HEK293 (cell line): ENCODE data around the gene HS3ST3A1.

ENCODE experiments used
- CTCF ChIA-PET: fragments of 350-600 bp; formaldehyde crosslinking; extraction: SDS; loops from one replicate; lab custom pipeline; 2021; ENCODE audit warnings: antibody characterized with exemption; lab: Yijun Ruan, JAX
- POLR2A ChIA-PET: fragments of 300-600 bp; formaldehyde crosslinking; extraction: SDS; loops from one replicate; lab custom pipeline; 2020; ENCODE audit warnings: antibody characterized with exemption, inconsistent platforms; lab: Yijun Ruan, JAX
- H3K27ac ChIP-seq: fragments of 200-500 bp; sonication (Bioruptor generic); 2 replicates; pipeline ENCODE4 v1.5.1; 2014; ENCODE audit warnings: low read depth, low read length, control low read depth, inconsistent platforms; ENCODE audit errors: extremely low read depth
- H3K36me3 ChIP-seq, 2 experiments: fragments of 200-500 bp in 1 of 2; sonication (Bioruptor generic) in 1 of 2; 1 replicate in 1 of 2; 2 replicates in 1 of 2; pipeline ENCODE4 v1.5.1; 2014 to 2017; ENCODE audit warnings: inconsistent platforms in 2 of 2, low read length in 2 of 2; ENCODE audit not compliant: control insufficient read depth in 2 of 2, insufficient read depth in 1 of 2
- H3K4me1 ChIP-seq: fragments of 200-500 bp; sonication (Bioruptor generic); 2 replicates; pipeline ENCODE4 v1.5.1; 2014; ENCODE audit warnings: mild to moderate bottlenecking, low read length, inconsistent platforms; ENCODE audit not compliant: control insufficient read depth, insufficient read depth
- H3K4me3 ChIP-seq: 2 replicates; pipeline ENCODE4 v1.5.1; 2011; ENCODE audit warnings: low read depth, mild to moderate bottlenecking, control low read depth, low read length, moderate library complexity
- H3K9me3 ChIP-seq: fragments of 200-500 bp; sonication (Bioruptor generic); 2 replicates; pipeline ENCODE4 v1.5.1; 2014; ENCODE audit warnings: low read depth, low read length, inconsistent platforms; ENCODE audit not compliant: control insufficient read depth, insufficient read depth
- HOXD13 ChIP-seq: sonication (generic); formaldehyde crosslinking; IDR thresholded peaks from 2 replicates; pipeline ENCODE4 v1.8.0; 2022; ENCODE audit warnings: missing genetic modification reagents, borderline replicate concordance
- KLF1 ChIP-seq: fragments of 450-650 bp; formaldehyde crosslinking; IDR thresholded peaks from 2 replicates; pipeline ENCODE4 v1.5.1; 2016; ENCODE audit warnings: missing biosample characterization, missing genetic modification characterization
- MEIS1 ChIP-seq: sonication (generic); formaldehyde crosslinking; IDR thresholded peaks from 2 replicates; pipeline ENCODE4 v1.8.1; 2022; ENCODE audit warnings: missing genetic modification reagents, mild to moderate bottlenecking, borderline replicate concordance
- PRDM1 ChIP-seq: fragments of 450-650 bp; formaldehyde crosslinking; IDR thresholded peaks from 2 replicates; pipeline ENCODE4; 2016; ENCODE audit warnings: missing biosample characterization, missing genetic modification characterization
- REPIN1 ChIP-seq: fragments of 450-650 bp; formaldehyde crosslinking; IDR thresholded peaks from 2 replicates; pipeline ENCODE4 v1.5.1; 2017; ENCODE audit warnings: missing biosample characterization, missing genetic modification characterization, low read depth
- SETDB1 ChIP-seq: IDR thresholded peaks from one replicate; pipeline ENCODE4 v1.6.1; 2017; ENCODE audit warnings: mild to moderate bottlenecking, low read length, moderate library complexity, mixed read lengths; ENCODE audit not compliant: insufficient read length
- YY1 ChIP-seq: fragments of 450-650 bp; formaldehyde crosslinking; IDR thresholded peaks from 2 replicates; pipeline ENCODE4 v1.5.1; 2018; ENCODE audit warnings: missing biosample characterization, missing genetic modification characterization
- YY2 ChIP-seq: fragments of 450-650 bp; formaldehyde crosslinking; IDR thresholded peaks from 2 replicates; pipeline ENCODE4 v1.5.1; 2016; ENCODE audit warnings: missing biosample characterization, missing genetic modification characterization
- ZFP69B ChIP-seq: fragments of 450-650 bp; formaldehyde crosslinking; IDR thresholded peaks from 2 replicates; pipeline ENCODE4 v1.5.1; 2016; ENCODE audit warnings: missing biosample characterization, missing genetic modification characterization
- ZNF16 ChIP-seq: fragments of 450-650 bp; formaldehyde crosslinking; IDR thresholded peaks from 2 replicates; pipeline ENCODE4 v1.5.1; 2016; ENCODE audit warnings: low read depth, missing biosample characterization, missing genetic modification characterization
- ZNF2 ChIP-seq: fragments of 450-650 bp; formaldehyde crosslinking; IDR thresholded peaks from 2 replicates; pipeline ENCODE4 v1.5.1; 2016; ENCODE audit warnings: missing biosample characterization, missing genetic modification characterization
- ZNF214 ChIP-seq: fragments of 450-650 bp; formaldehyde crosslinking; IDR thresholded peaks from 2 replicates; pipeline ENCODE4 v1.5.1; 2017; ENCODE audit warnings: missing biosample characterization, mild to moderate bottlenecking, missing genetic modification characterization, borderline replicate concordance
- ZNF302 ChIP-seq: fragments of 450-650 bp; formaldehyde crosslinking; IDR thresholded peaks from 2 replicates; pipeline ENCODE4 v1.5.1; 2016; ENCODE audit warnings: missing biosample characterization, missing genetic modification characterization, low read depth
- ZNF311 ChIP-seq: fragments of 450-650 bp; formaldehyde crosslinking; IDR thresholded peaks from 2 replicates; pipeline ENCODE4 v1.5.1; 2017; ENCODE audit warnings: missing biosample characterization, missing genetic modification characterization, borderline replicate concordance
- ZNF548 ChIP-seq: fragments of 450-650 bp; formaldehyde crosslinking; IDR thresholded peaks from 2 replicates; pipeline ENCODE4 v1.5.1; 2016; ENCODE audit warnings: missing biosample characterization, missing genetic modification characterization
- ZNF555 ChIP-seq: fragments of 450-650 bp; formaldehyde crosslinking; conservative IDR thresholded peaks from 2 replicates; pipeline ENCODE4 v1.5.1; 2017; ENCODE audit warnings: missing biosample characterization, mild to moderate bottlenecking, missing genetic modification characterization, inconsistent platforms
- ZNF558 ChIP-seq: fragments of 450-650 bp; formaldehyde crosslinking; IDR thresholded peaks from 2 replicates; pipeline ENCODE4 v1.5.1; 2016; ENCODE audit warnings: missing biosample characterization, missing genetic modification characterization
- ZNF571 ChIP-seq: fragments of 450-650 bp; formaldehyde crosslinking; IDR thresholded peaks from 2 replicates; pipeline ENCODE4 v1.5.0; 2017; ENCODE audit warnings: missing biosample characterization, missing genetic modification characterization
- ZNF654 ChIP-seq: fragments of 450-650 bp; formaldehyde crosslinking; IDR thresholded peaks from 2 replicates; pipeline ENCODE4 v1.5.1; 2016; ENCODE audit warnings: low read depth, missing biosample characterization, missing genetic modification characterization
- ZNF660 ChIP-seq: fragments of 450-650 bp; IDR thresholded peaks from 2 replicates; pipeline ENCODE4 v1.5.1; 2018; ENCODE audit warnings: missing biosample characterization, mild to moderate bottlenecking, missing genetic modification characterization
- ZNF768 ChIP-seq: fragments of 450-650 bp; formaldehyde crosslinking; IDR thresholded peaks from 2 replicates; pipeline ENCODE4 v1.5.1; 2018; ENCODE audit warnings: missing biosample characterization, mild to moderate bottlenecking, missing genetic modification characterization
- ZSCAN16 ChIP-seq: fragments of 450-650 bp; formaldehyde crosslinking; IDR thresholded peaks from 2 replicates; pipeline ENCODE4 v1.5.1; 2016; ENCODE audit warnings: missing biosample characterization, missing genetic modification characterization
- TF ChIP-seq, protein P1 (sequence below): fragments of 450-650 bp; formaldehyde crosslinking; IDR thresholded peaks from 2 replicates; pipeline ENCODE4 v1.5.1; 2017; ENCODE audit warnings: missing biosample characterization, missing genetic modification characterization
- TF ChIP-seq, protein P2 (sequence below): fragments of 450-650 bp; formaldehyde crosslinking; IDR thresholded peaks from 2 replicates; pipeline ENCODE4 v1.5.1; 2016; ENCODE audit warnings: missing biosample characterization, missing genetic modification characterization, low read depth

HS3ST3A1 gene

DNA sequence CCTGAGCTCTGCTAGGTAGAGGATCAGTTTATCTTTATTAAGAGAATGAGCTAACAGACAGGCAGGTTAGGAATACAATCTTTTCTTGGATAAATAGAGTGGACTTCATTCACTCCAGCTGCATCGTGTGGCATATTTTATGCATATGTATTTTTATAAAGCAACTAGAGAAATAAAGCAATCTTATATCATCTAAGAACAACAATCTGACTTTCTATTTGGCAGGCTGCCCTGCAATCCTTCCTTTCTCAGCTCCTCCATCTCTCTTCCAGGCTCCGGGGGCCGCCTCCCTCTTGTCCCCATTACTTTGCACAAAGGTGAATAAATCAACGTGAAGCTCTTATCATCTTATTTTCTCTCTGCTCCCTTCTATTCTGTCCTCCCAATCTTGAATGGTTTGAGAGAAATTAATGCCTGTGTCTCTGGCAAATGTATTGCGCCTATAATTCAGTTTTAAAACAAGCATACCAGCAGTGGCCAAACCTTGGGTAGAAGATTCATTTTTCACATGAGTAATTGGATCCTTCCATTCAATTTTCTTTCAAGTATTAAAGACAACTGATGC, 64.5 kb downstream of the HS3ST3A1 start:
- H3K27ac ChIP-seq = no peak overlapping the region
- H3K4me3 ChIP-seq = no peak overlapping the region
- TF ChIP-seq KLF1 (tag by site-specific recombination) (no peak), ZNF548 (tag by site-specific recombination) (no peak), ZNF558 (tag by site-specific recombination) (no peak), ZNF302 (no peak), ZNF311 (tag by site-specific recombination) (no peak), YY1 (no peak), ZNF654 (tag by site-specific recombination) (no peak), REPIN1 (tag by site-specific recombination) (no peak), ZNF2 (tag by site-specific recombination) (no peak), ZSCAN16 (tag by site-specific recombination) (no peak), MEIS1 (CRISPR knock-in tag) (no peak), PRDM1 (tag by site-specific recombination) (no peak)
- TF ChIP-seq, protein P1, sequence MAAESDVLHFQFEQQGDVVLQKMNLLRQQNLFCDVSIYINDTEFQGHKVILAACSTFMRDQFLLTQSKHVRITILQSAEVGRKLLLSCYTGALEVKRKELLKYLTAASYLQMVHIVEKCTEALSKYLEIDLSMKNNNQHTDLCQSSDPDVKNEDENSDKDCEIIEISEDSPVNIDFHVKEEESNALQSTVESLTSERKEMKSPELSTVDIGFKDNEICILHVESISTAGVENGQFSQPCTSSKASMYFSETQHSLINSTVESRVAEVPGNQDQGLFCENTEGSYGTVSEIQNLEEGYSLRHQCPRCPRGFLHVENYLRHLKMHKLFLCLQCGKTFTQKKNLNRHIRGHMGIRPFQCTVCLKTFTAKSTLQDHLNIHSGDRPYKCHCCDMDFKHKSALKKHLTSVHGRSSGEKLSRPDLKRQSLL = no peak
- TF ChIP-seq, protein P2, sequence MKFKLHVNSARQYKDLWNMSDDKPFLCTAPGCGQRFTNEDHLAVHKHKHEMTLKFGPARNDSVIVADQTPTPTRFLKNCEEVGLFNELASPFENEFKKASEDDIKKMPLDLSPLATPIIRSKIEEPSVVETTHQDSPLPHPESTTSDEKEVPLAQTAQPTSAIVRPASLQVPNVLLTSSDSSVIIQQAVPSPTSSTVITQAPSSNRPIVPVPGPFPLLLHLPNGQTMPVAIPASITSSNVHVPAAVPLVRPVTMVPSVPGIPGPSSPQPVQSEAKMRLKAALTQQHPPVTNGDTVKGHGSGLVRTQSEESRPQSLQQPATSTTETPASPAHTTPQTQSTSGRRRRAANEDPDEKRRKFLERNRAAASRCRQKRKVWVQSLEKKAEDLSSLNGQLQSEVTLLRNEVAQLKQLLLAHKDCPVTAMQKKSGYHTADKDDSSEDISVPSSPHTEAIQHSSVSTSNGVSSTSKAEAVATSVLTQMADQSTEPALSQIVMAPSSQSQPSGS = no peak
- POLR2A ChIA-PET = no interaction called here
- CTCF ChIA-PET = interaction anchor here (0.7 to 1.2 kb wide), 3 partner anchors 9 to 506 kb away, joined by 3 to 4 read pairs (median 3); no protein-coding TSS in a partner anchor
- peaks cover 14% of the 10 kb centered on the region for H3K4me1 ChIP-seq
- H3K9me3 ChIP-seq = no peaks in the 10 kb centered on the region
- H3K36me3 ChIP-seq = peaks cover 0 to 19% of the 10 kb centered on the region in 2 experiments; a peak in 1 of 3 replicates

DNA sequence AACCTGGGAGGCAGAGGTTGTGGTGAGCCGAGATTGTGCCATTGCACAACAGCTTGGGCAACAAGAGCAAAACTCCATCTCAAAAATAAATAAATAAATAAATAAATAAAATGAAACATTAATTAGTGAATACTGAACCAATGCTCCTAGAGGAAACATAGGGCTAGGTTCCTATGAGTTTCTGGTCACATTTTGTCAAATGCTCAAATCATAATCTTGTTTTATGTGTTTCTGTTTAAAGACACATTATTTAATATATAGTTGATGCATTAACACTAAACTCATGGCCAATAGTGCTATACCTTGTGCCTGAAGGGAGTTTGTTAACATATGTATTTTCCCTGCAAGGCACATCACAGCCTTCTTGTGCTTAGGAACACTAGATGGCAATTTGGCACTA, 66.8 kb downstream of the HS3ST3A1 start:
- no peaks in the 10 kb centered on the region for H3K9me3 ChIP-seq
- TF ChIP-seq ZNF660 (tag by site-specific recombination) = no peak
- TF ChIP-seq ZNF555 (tag by site-specific recombination) = peak; percentile 55
- TF ChIP-seq SETDB1 = peak; percentile 57
- H3K36me3 ChIP-seq = peaks cover 0 to 16% of the 10 kb centered on the region in 2 experiments; a peak in 1 of 3 replicates
- ChIA-PET CTCF (no interaction called here), POLR2A (no interaction called here)
- H3K27ac ChIP-seq = no peak overlapping the region
- H3K4me1 ChIP-seq = no peaks in the 10 kb centered on the region
- H3K4me3 ChIP-seq = no peak overlapping the region

DNA sequence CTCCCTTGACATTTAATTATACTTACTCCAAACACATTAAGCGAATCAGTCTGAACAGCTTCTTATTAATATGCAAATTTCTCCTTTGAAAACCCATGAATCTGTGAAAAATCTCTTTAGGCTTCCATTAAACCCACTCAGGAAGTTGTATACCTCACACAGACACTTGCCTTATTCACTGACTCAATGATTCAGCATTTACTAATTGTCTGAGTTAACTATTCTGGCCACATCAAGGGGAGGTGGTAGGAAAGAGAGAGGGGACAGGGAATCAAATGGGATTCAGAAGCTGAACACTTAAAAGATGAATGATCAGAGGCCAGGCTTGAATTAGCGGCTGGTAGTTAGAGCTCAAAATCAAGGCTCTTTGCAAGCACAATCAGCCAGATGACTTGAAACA, 70.0 kb downstream of the HS3ST3A1 start:
- CTCF ChIA-PET = interaction anchor here (0.9 to 1.1 kb wide), 2 partner anchors 68 to 92 kb away, joined by 3 to 4 read pairs; no protein-coding TSS in a partner anchor
- POLR2A ChIA-PET = no interaction called here
- Histone ChIP-seq H3K27ac (no peak overlapping the region), H3K4me1 (no peaks in the 10 kb centered on the region), H3K9me3 (no peaks in the 10 kb centered on the region), H3K4me3 (no peak overlapping the region), H3K36me3 (peaks cover 0 to 5% of the 10 kb centered on the region in 2 experiments; a peak in 1 of 3 replicates)
- TF ChIP-seq ZNF768 (tag by site-specific recombination) (no peak), HOXD13 (CRISPR knock-in tag) (no peak), YY2 (tag by site-specific recombination) (no peak), ZNF16 (tag by site-specific recombination) (no peak), ZNF214 (tag by site-specific recombination) (no peak), ZFP69B (tag by site-specific recombination) (no peak), ZNF571 (tag by site-specific recombination) (no peak)
